Hepatocyte (in vitro differentiated cells): ENCODE measurements around the gene ACADVL.

Source experiments
- CTCF ChIP-seq: fragments of 200-600 bp; sonication (generic); IDR thresholded peaks from 2 replicates; pipeline ENCODE4 v1.5.1; 2016; ENCODE audit warnings: antibody characterized with exemption, mild to moderate bottlenecking; ENCODE audit not compliant: poor library complexity
- EZH2phosphoT487 ChIP-seq: fragments of 200-600 bp; sonication (generic); IDR thresholded peaks from one replicate; pipeline ENCODE4 v1.6.1; 2018; ENCODE audit warnings: antibody characterized with exemption, mild to moderate bottlenecking, low read depth, moderate library complexity; ENCODE audit not compliant: unreplicated experiment, severe bottlenecking

- TF ChIP-seq CTCF (no peak), EZH2phosphoT487 (no peak)
Measured at GRCh38 chr17:7233701-7234082, 14.0 kb downstream of the ACADVL start.
